NCI-H2196 treated with DMSO at 0.1 percent for 48 hours (cell line): Measurements from ENCODE around the gene FAM76A.
"Not testable (repeated sequence)": the region's sequence is repeated elsewhere in the genome, so short reads cannot be mapped to it uniquely, and the experiment has no call there.

ENCODE experiments used
- DNase-seq: peaks from one replicate; lab custom pipeline; 2025; ENCODE audit not compliant: unreplicated experiment; lab: John Stamatoyannopoulos, UW

Gene FAM76A

GRCh38 chr1:27725374-27726172, at the start of gene FAM76A:
Gene FAM76A (plus strand): TSS chr1:27725961. CDS start chr1:27726081, 120 bp downstream.
- peak; percentile 98 for DNase-seq

GRCh38 chr1:27676410-27676809, 49.4 kb upstream of the FAM76A start:
- DNase-seq = no peak

GRCh38 chr1:27678747-27679146, 47.0 kb upstream of the FAM76A start:
- no peak for DNase-seq

- DNase-seq = not testable (repeated sequence)
Observed at GRCh38 chr1:27680225-27680791, 45.5 kb upstream of the FAM76A start.

- not testable (repeated sequence) for DNase-seq
Observed at GRCh38 chr1:27681580-27681979, 44.2 kb upstream of the FAM76A start.

GRCh38 chr1:27682351-27682944, 43.3 kb upstream of the FAM76A start:
- DNase-seq = no peak

GRCh38 chr1:27684176-27684575, 41.6 kb upstream of the FAM76A start:
- no peak for DNase-seq

- no peak for DNase-seq
Observed at GRCh38 chr1:27686223-27686990, 39.4 kb upstream of the FAM76A start.

- DNase-seq = no peak
Observed at GRCh38 chr1:27687906-27688305, 37.9 kb upstream of the FAM76A start.

GRCh38 chr1:27689423-27690173, 36.2 kb upstream of the FAM76A start:
- no peak for DNase-seq

GRCh38 chr1:27690183-27690582, 35.6 kb upstream of the FAM76A start:
- DNase-seq = no peak

GRCh38 chr1:27696835-27697234, 28.9 kb upstream of the FAM76A start:
- not testable (repeated sequence) for DNase-seq

- no peak for DNase-seq
Observed at GRCh38 chr1:27704958-27705357, 20.8 kb upstream of the FAM76A start.

- DNase-seq = no peak
Observed at GRCh38 chr1:27705545-27705944, 20.2 kb upstream of the FAM76A start.

GRCh38 chr1:27710574-27710973, 15.2 kb upstream of the FAM76A start:
- no peak for DNase-seq

- DNase-seq = no peak
Observed at GRCh38 chr1:27713139-27713725, 12.5 kb upstream of the FAM76A start.

GRCh38 chr1:27713869-27714513, 11.8 kb upstream of the FAM76A start:
- DNase-seq = no peak

GRCh38 chr1:27716262-27716895, 9.4 kb upstream of the FAM76A start:
- no peak for DNase-seq
